K562 (cell line): ENCODE data around the gene UMAD1. TPM values are rescaled to one million over a fixed set of nuclear protein-coding genes. Genes with fewer than 3 reads are reported as not detected.
A peak's percentile ranks its signal among the peaks of the same experiment; 100 is the strongest.

Experiments
- ATAC-seq: fragments of 200-7000 bp; cut with Tn5 transposase; 3 replicates; pipeline ENCODE4 v1.9.1; 2020; ENCODE audit warnings: moderate library complexity
- BruUV-seq: library from RNA; stranded (reverse); fragments of 400-500 nt; replicated peaks from 2 replicates; lab custom pipeline; 2021; lab: Mats Ljungman, UMichigan
- CTCF ChIA-PET: fragments of 300-600 bp; formaldehyde crosslinking; extraction: SDS; loops from one replicate; lab custom pipeline; 2021; ENCODE audit warnings: low intra/inter-chr PET ratio; lab: Yijun Ruan, JAX
- POLR2A ChIA-PET: fragments of 300-600, 350-650 bp; sonication (Branson Sonifier 250); formaldehyde crosslinking; extraction: SDS; loops from one replicate; lab custom pipeline; 2021; ENCODE audit warnings: antibody characterized with exemption, inconsistent platforms; lab: Yijun Ruan, JAX
- DNase-seq, 4 experiments: peaks; one replicate each; pipeline versions ENCODE4 v3.0.0 to v3.0.0-alpha.2; 2011 to 2018; ENCODE audit warnings: low spot score in 3 of 4, mixed read lengths in 3 of 4; ENCODE audit errors: extremely low read depth in 1 of 4
- FAIRE-seq: peaks from 2 replicates; lab custom pipeline; 2011; peaks lifted over from hg19 to GRCh38; lab: Jason Lieb, UNC
- H2AFZ ChIP-seq: 2 replicates; pipeline ENCODE4 v1.6.0; 2011; ENCODE audit warnings: low read depth, low read length, control low read depth, inconsistent platforms
- H3K27ac ChIP-seq: fragments of 200-600 bp; 3 replicates; pipeline ENCODE4 v1.8.0; 2011; ENCODE audit warnings: low read depth, mild to moderate bottlenecking, control low read depth, inconsistent platforms, low read length, moderate library complexity, mixed read lengths; ENCODE audit errors: extremely low read depth
- H3K27me3 ChIP-seq, 2 experiments: fragments of 300-600 bp in 1 of 2; 2 replicates in 1 of 2; 3 replicates in 1 of 2; pipeline versions ENCODE4 v1.6.0 to v1.8.0; 2011; ENCODE audit warnings: inconsistent platforms in 2 of 2, low read length in 2 of 2, mild to moderate bottlenecking in 1 of 2, mixed read lengths in 1 of 2, moderate library complexity in 1 of 2; ENCODE audit not compliant: control insufficient read depth in 2 of 2, insufficient read depth in 2 of 2
- H3K36me3 ChIP-seq: fragments of 300-600 bp; 3 replicates; pipeline ENCODE4 v1.8.0; 2011; ENCODE audit warnings: mild to moderate bottlenecking, low read length, inconsistent platforms; ENCODE audit not compliant: control insufficient read depth, insufficient read depth
- H3K4me1 ChIP-seq, 2 experiments: fragments of 200-600 bp in 1 of 2; replicated peaks in 1 of 2; 2 replicates in 1 of 2; 3 replicates in 1 of 2; pipeline versions ENCODE4 v1.5.1 to v1.8.0; 2011; ENCODE audit warnings: inconsistent platforms in 2 of 2, low read length in 2 of 2, mild to moderate bottlenecking in 1 of 2, mixed read lengths in 1 of 2, moderate library complexity in 1 of 2; ENCODE audit not compliant: control insufficient read depth in 2 of 2, insufficient read depth in 2 of 2
- H3K4me2 ChIP-seq: 2 replicates; pipeline ENCODE4 v1.6.1; 2011; ENCODE audit warnings: low read length, control low read depth, inconsistent platforms, mixed read lengths; ENCODE audit not compliant: insufficient read depth
- H3K4me3 ChIP-seq: fragments of 200-600 bp; sonication (generic), shearing (Covaris generic); 2 replicates; pipeline ENCODE4 v1.5.1; 2016; ENCODE audit warnings: control low read depth, inconsistent platforms
- H3K79me2 ChIP-seq: fragments of 200-600 bp; 3 replicates; pipeline ENCODE4 v1.8.0; 2011; ENCODE audit warnings: low read length, inconsistent platforms; ENCODE audit not compliant: control insufficient read depth, insufficient read depth
- H3K9ac ChIP-seq, 2 experiments: 2 replicates each; pipeline versions ENCODE4 v1.6.0 to v1.6.1; 2011; ENCODE audit warnings: low read depth in 2 of 2, low read length in 2 of 2, control low read depth in 1 of 2, inconsistent platforms in 1 of 2, mild to moderate bottlenecking in 1 of 2, mixed read lengths in 1 of 2; ENCODE audit not compliant: insufficient read depth in 1 of 2
- H3K9me1 ChIP-seq: one replicate; pipeline ENCODE4 v1.6.0; 2011; ENCODE audit warnings: inconsistent platforms, mild to moderate bottlenecking, low read length, moderate library complexity; ENCODE audit not compliant: control insufficient read depth, insufficient read depth
- H3K9me3 ChIP-seq: replicated peaks from 2 replicates; pipeline ENCODE4 v1.5.1; 2011; ENCODE audit warnings: low read depth, low read length, inconsistent platforms; ENCODE audit not compliant: control insufficient read depth, insufficient read depth
- H4K20me1 ChIP-seq: replicated peaks from 2 replicates; pipeline ENCODE4 v1.6.1; 2011; ENCODE audit warnings: low read length, inconsistent platforms, mixed read lengths; ENCODE audit not compliant: control insufficient read depth, insufficient read depth
- CC2D1A ChIP-seq: fragments of 450-650 bp; IDR thresholded peaks from 2 replicates; pipeline ENCODE4 v1.6.1; 2017; ENCODE audit warnings: mild to moderate bottlenecking
- GTF2E2 ChIP-seq: fragments of 200-800 bp; sonication (Bioruptor generic); IDR thresholded peaks from 2 replicates; pipeline ENCODE4 v1.6.1; 2016; ENCODE audit warnings: missing genetic modification characterization, missing compliant biosample characterization
- IFI16 ChIP-seq: fragments of 250-450 bp; sonication (Bioruptor Pico); IDR thresholded peaks from 2 replicates; pipeline ENCODE4 v2.1.2; 2022; ENCODE audit warnings: mild to moderate bottlenecking, inconsistent platforms
- KDM4B ChIP-seq, 2 experiments: fragments of 450-650 bp in 1 of 2; sonication (generic) in 1 of 2; IDR thresholded peaks; 2 replicates each; pipeline ENCODE4 v1.6.1; 2016 to 2017; ENCODE audit warnings: borderline replicate concordance in 2 of 2, antibody characterized with exemption in 1 of 2, low read depth in 1 of 2, mild to moderate bottlenecking in 1 of 2
- KHSRP ChIP-seq: fragments of 450-650 bp; IDR thresholded peaks from 2 replicates; pipeline ENCODE4 v1.6.1; 2017
- NFIC ChIP-seq: fragments of 450-650 bp; IDR thresholded peaks from 2 replicates; pipeline ENCODE4 v1.6.1; 2017; ENCODE audit warnings: mild to moderate bottlenecking, inconsistent platforms
- NR2F6 ChIP-seq: fragments of 450-650 bp; formaldehyde crosslinking; IDR thresholded peaks from 2 replicates; pipeline ENCODE4 v1.4.0; 2020; ENCODE audit warnings: mild to moderate bottlenecking
- PHB2 ChIP-seq: fragments of 450-650 bp; IDR thresholded peaks from 2 replicates; pipeline ENCODE4 v1.6.1; 2017; ENCODE audit warnings: low read depth
- RBM15 ChIP-seq: fragments of 200-400 bp; formaldehyde crosslinking; IDR thresholded peaks from 2 replicates; pipeline ENCODE4 v1.6.1; 2018; ENCODE audit warnings: mild to moderate bottlenecking, low read length, moderate library complexity; ENCODE audit not compliant: insufficient read depth
- SMC3 ChIP-seq: conservative IDR thresholded peaks from 2 replicates; pipeline ENCODE4 v1.6.1; 2011; ENCODE audit warnings: low read depth, low read length, improper control_type of control experiment; ENCODE audit not compliant: insufficient read depth
- ZNF3 ChIP-seq: fragments of 250-450 bp; sonication (Bioruptor Pico); IDR thresholded peaks from 2 replicates; pipeline ENCODE4 v1.5.0; 2021; ENCODE audit warnings: mild to moderate bottlenecking, moderate library complexity
- ZNF551 ChIP-seq: fragments of 250-450 bp; sonication (Bioruptor Pico); IDR thresholded peaks from 2 replicates; pipeline ENCODE4 v1.5.0; 2021; ENCODE audit warnings: mild to moderate bottlenecking, moderate library complexity
- ZNF830 ChIP-seq: fragments of 250-450 bp; sonication (Bioruptor Pico); IDR thresholded peaks from 2 replicates; pipeline ENCODE4 v1.5.0; 2021; ENCODE audit warnings: mild to moderate bottlenecking
- WGBS: fragments of 100-300 bp; shearing (Covaris generic); methylation state at CpG from one replicate; pipeline ENCODE4 v1.1.6; 2016; ENCODE audit warnings: low coverage, mixed read lengths; ENCODE audit not compliant: insufficient coverage; ENCODE audit errors: missing lambda C conversion rate; 5-methylcytosine and 5-hydroxymethylcytosine counted together
- in situ Hi-C: fragments of 300-500 bp; cut with MboI; formaldehyde crosslinking; loops from 4 replicates; pipeline ENCODE4 v1.15.0; 2018; ENCODE audit warnings: inconsistent platforms, mixed read lengths
- intact Hi-C: fragments of 100-400 bp; cut with micrococcal nuclease; formaldehyde crosslinking; loops from 2 replicates; pipeline ENCODE4 v1.14.2; 2022
- polyA plus RNA-seq, 8 experiments: library from polyadenylated mRNA; depleted of rRNA in 4 of 8; stranded (reverse) in 5 of 8; unstranded in 3 of 8; fragments of >200 nt; fragmentation: Nextera tagmentation in 2 of 8; fragmentation: Illumina TruSeq in 1 of 8; extraction: Ambion mirVana in 2 of 8; extraction: Trizol in 1 of 8; gene quantifications; 2 replicates each; pipeline versions ENCODE4 v1.2.1 to v1.2.3, GENCODE V29; 2011 to 2014; ENCODE audit warnings: inconsistent platforms in 1 of 8, missing spikeins in 1 of 8
- total RNA-seq, 7 experiments: library from RNA; depleted of rRNA in 6 of 7; stranded (reverse); fragments of >200 nt in 6 of 7; fragmentation: Illumina TruSeq in 2 of 7; extraction: Trizol in 2 of 7; gene quantifications; 2 replicates each; pipeline versions ENCODE4 v1.2.1 to v1.2.3, GENCODE V29; 2011 to 2021; ENCODE audit warnings: low replicate concordance in 1 of 7
- TF ChIP-seq, protein P1 (sequence below): fragments of 250-450 bp; sonication (Bioruptor Pico); IDR thresholded peaks from 2 replicates; pipeline ENCODE4 v1.5.1; 2021; ENCODE audit warnings: mild to moderate bottlenecking
- TF ChIP-seq, protein P2 (sequence below): fragments of 450-650 bp; formaldehyde crosslinking; IDR thresholded peaks from 2 replicates; pipeline ENCODE4 v1.4.0; 2022; ENCODE audit warnings: missing genetic modification characterization

UMAD1 gene
- total and polyA plus RNA-seq, 9 of the 15 experiments (the other 6 are each of a cell fraction or from before 2014, with no cell fraction given): 9.0 to 26.7 (median 13.3) TPM

DNA sequence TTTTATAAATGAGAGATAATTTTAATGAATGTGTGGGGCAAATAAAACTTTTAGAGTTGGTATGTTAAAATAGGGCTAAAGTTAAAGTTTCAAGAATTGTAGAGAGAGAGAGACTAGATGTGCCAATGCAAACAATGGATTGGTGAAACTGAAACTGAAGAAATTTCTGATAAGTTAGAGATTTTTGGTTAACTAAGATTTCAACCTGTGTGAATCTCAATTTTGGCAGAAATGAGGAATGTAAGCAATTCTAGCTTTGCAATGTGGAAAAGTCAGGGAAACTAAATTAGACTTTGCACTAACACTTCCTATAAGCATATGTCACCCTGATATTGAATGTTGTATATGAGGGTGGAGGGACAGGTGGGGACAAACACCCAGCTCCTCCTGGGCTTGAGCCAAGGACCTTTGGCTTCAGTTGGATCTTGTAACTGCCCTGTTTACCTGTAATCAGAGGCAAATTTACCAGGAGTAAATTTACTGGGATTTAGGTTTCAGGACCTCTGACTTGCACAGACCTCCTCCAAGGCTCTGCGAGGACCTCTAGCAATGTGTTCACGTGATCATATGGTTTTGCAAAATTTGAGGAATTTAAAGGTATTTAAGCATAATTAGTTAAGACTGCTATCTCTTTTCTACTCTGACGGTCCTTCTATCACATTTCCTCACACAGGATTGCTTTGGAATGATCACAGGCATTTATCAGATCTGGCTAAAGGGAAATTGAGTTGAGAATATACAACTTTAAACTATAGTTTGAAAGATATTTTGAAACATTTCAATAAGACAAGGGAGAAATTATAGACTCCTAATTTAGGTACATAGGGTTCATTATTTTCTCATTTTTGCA lies 110.9 kb downstream of the UMAD1 start:
- Histone ChIP-seq H3K4me1 (no peaks in the 10 kb centered on the region), H3K27ac (no peak overlapping the region), H3K9me1 (no peaks in the 10 kb centered on the region), H4K20me1 (no peaks in the 10 kb centered on the region), H3K9me3 (no peaks in the 10 kb centered on the region), H3K36me3 (no peaks in the 10 kb centered on the region), H3K4me2 (no peak overlapping the region), H3K79me2 (no peaks in the 10 kb centered on the region)
- intact Hi-C loops: no loop called here
- ATAC-seq (no peak), DNase-seq (no peak), FAIRE-seq (peak; percentile 42)
- 17% methylated on average over 3 of the region's 3 CpGs for WGBS
- in situ Hi-C loops: no loop called here
- BruUV-seq: no TSS peak
- POLR2A ChIA-PET: interaction anchor here (1.0 kb wide), 1 partner anchor 55 kb away, joined by 3 read pairs; no protein-coding TSS in a partner anchor
- TF ChIP-seq ZNF3 (CRISPR knock-in tag) (no peak), IFI16 (CRISPR knock-in tag) (no peak), NR2F6 (CRISPR knock-in tag) (no peak), NFIC (no peak), PHB2 (no peak), GTF2E2 (tag) (no peak), KHSRP (no peak), KDM4B (IDR thresholded peaks at IDR 0.05; ENCODE audit: borderline replicate concordance in 2 of 2, low read depth in 1 of 2) (no peak), SMC3 (no peak), ZNF830 (no peak), RBM15 (no peak), CC2D1A (no peak), ZNF551 (CRISPR knock-in tag) (no peak)
- TF ChIP-seq, protein P1, sequence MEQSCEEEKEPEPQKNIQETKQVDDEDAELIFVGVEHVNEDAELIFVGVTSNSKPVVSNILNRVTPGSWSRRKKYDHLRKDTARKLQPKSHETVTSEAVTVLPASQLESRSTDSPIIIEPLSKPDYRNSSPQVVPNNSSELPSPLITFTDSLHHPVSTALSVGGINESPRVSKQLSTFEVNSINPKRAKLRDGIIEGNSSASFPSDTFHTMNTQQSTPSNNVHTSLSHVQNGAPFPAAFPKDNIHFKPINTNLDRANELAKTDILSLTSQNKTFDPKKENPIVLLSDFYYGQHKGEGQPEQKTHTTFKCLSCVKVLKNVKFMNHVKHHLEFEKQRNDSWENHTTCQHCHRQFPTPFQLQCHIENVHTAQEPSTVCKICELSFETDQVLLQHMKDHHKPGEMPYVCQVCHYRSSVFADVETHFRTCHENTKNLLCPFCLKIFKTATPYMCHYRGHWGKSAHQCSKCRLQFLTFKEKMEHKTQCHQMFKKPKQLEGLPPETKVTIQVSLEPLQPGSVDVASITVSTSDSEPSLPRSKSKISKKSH (CRISPR knock-in tag): no peak
- TF ChIP-seq, protein P2, sequence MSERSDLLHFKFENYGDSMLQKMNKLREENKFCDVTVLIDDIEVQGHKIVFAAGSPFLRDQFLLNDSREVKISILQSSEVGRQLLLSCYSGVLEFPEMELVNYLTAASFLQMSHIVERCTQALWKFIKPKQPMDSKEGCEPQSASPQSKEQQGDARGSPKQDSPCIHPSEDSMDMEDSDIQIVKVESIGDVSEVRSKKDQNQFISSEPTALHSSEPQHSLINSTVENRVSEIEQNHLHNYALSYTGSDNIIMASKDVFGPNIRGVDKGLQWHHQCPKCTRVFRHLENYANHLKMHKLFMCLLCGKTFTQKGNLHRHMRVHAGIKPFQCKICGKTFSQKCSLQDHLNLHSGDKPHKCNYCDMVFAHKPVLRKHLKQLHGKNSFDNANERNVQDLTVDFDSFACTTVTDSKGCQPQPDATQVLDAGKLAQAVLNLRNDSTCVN (CRISPR knock-in tag): no peak
- TF ChIP-seq, all 486 proteins: peak for 0
- Histone ChIP-seq H3K27me3 (no peaks in the 10 kb centered on the region), H2AFZ (no peak overlapping the region), H3K9ac (no peak overlapping the region), H3K4me3 (no peak overlapping the region)
- CTCF ChIA-PET: no interaction called here
